ENCODE measurements around the gene G0S2.

GRCh38 chr1:209715314-209715713, 40.1 kb downstream of the G0S2 start:
- TF ChIP-seq CTCF (IDR thresholded peaks at IDR 0.05) (no peak), EP300 (IDR thresholded peaks at IDR 0.05; ENCODE audit: low read depth) (no peak), POLR2A (IDR thresholded peaks at IDR 0.05) (no peak)

Data from transverse colon (tissue), 3 donors.